Skin epidermis (tissue), 12 donors: ENCODE measurements around the gene STX8.
A peak's percentile ranks its signal among the peaks of the same experiment; 100 is the strongest.
"Not testable (repeated sequence)": the region's sequence is repeated elsewhere in the genome, so short reads cannot be mapped to it uniquely, and the experiment has no call there.

Source experiments
- H3K27ac ChIP-seq, 21 experiments: fragments of 200-600 bp; sonication (generic) in 11 of 21; one replicate each; pipeline ENCODE4 v1.5.0; 2020; ENCODE audit warnings: mild to moderate bottlenecking in 3 of 21, inconsistent platforms in 2 of 21, moderate library complexity in 2 of 21
- H3K4me3 ChIP-seq, 7 experiments: fragments of 200-600 bp; sonication (generic) in 2 of 7; one replicate each; pipeline ENCODE4 v1.5.0; 2020; ENCODE audit warnings: inconsistent platforms in 2 of 7, mild to moderate bottlenecking in 2 of 7, moderate library complexity in 1 of 7

Gene STX8

GRCh38 chr17:9409878-9410277 lies 165.7 kb downstream of the STX8 start:
- no peak overlapping the region for H3K4me3 ChIP-seq

GRCh38 chr17:9408868-9409829 lies 166.5 kb downstream of the STX8 start:
- peak overlapping the region in 5 of 21 experiments; percentile 1 to 59 (median 8) for H3K27ac ChIP-seq
- no peak overlapping the region for H3K4me3 ChIP-seq

More at GRCh38 chr17:9409878-9410277, 165.7 kb downstream of the STX8 start:
- H3K27ac ChIP-seq: peak overlapping the region in 2 of 21 experiments; percentile 6 to 30

- no peak overlapping the region for H3K4me3 ChIP-seq
- H3K27ac ChIP-seq: peak overlapping the region in 2 of 21 experiments; percentile 31 to 59
Measured at GRCh38 chr17:9408381-9408780, 167.2 kb downstream of the STX8 start.

- Histone ChIP-seq H3K27ac (no peak overlapping the region), H3K4me3 (no peak overlapping the region)
Measured at GRCh38 chr17:9406046-9406606, 169.5 kb downstream of the STX8 start.

- H3K27ac ChIP-seq: no peak overlapping the region
- H3K4me3 ChIP-seq: no peak overlapping the region
Measured at GRCh38 chr17:9403257-9403656, 172.4 kb downstream of the STX8 start.

- no peak overlapping the region for H3K4me3 ChIP-seq
- no peak overlapping the region for H3K27ac ChIP-seq
Measured at GRCh38 chr17:9402590-9403199, 172.9 kb downstream of the STX8 start.

- H3K27ac ChIP-seq: no peak overlapping the region
- H3K4me3 ChIP-seq: no peak overlapping the region
Measured at GRCh38 chr17:9401434-9401833, 174.2 kb downstream of the STX8 start.

- Histone ChIP-seq H3K27ac (no peak overlapping the region), H3K4me3 (no peak overlapping the region)
Measured at GRCh38 chr17:9389111-9389527, 186.5 kb downstream of the STX8 start.

GRCh38 chr17:9386401-9386800 lies 189.2 kb downstream of the STX8 start:
- Histone ChIP-seq H3K4me3 (no peak overlapping the region), H3K27ac (no peak overlapping the region)

GRCh38 chr17:9383826-9384225 lies 191.8 kb downstream of the STX8 start:
- no peak overlapping the region for H3K4me3 ChIP-seq
- H3K27ac ChIP-seq: no peak overlapping the region

- Histone ChIP-seq H3K4me3 (no peak overlapping the region), H3K27ac (no peak overlapping the region)
Measured at GRCh38 chr17:9382626-9383025, 193.0 kb downstream of the STX8 start.

- Histone ChIP-seq H3K27ac (no peak overlapping the region), H3K4me3 (no peak overlapping the region)
Measured at GRCh38 chr17:9381068-9381467, 194.6 kb downstream of the STX8 start.

- H3K4me3 ChIP-seq: no peak overlapping the region
- no peak overlapping the region for H3K27ac ChIP-seq
Measured at GRCh38 chr17:9380361-9380760, 195.3 kb downstream of the STX8 start.

- H3K4me3 ChIP-seq, H3K27ac ChIP-seq: not testable (repeated sequence)
Measured at GRCh38 chr17:9376177-9376576, 199.4 kb downstream of the STX8 start.

GRCh38 chr17:9371019-9371418 lies 204.6 kb downstream of the STX8 start:
- H3K27ac ChIP-seq: no peak overlapping the region
- no peak overlapping the region for H3K4me3 ChIP-seq

GRCh38 chr17:9370467-9370866 lies 205.2 kb downstream of the STX8 start:
- Histone ChIP-seq H3K4me3 (no peak overlapping the region), H3K27ac (no peak overlapping the region)

- Histone ChIP-seq H3K27ac (no peak overlapping the region), H3K4me3 (no peak overlapping the region)
Measured at GRCh38 chr17:9368631-9369030, 207.0 kb downstream of the STX8 start.

- no peak overlapping the region for H3K27ac ChIP-seq
- H3K4me3 ChIP-seq: no peak overlapping the region
Measured at GRCh38 chr17:9367156-9367555, 208.5 kb downstream of the STX8 start.

GRCh38 chr17:9364837-9365430 lies 210.7 kb downstream of the STX8 start:
- Histone ChIP-seq H3K27ac (no peak overlapping the region), H3K4me3 (no peak overlapping the region)
